NCI-H1417 (cell line): Measurements from ENCODE around the gene USPL1.
"Not testable (repeated sequence)": the region's sequence is repeated elsewhere in the genome, so short reads cannot be mapped to it uniquely, and the experiment has no call there.

Experiments
- DNase-seq, 3 experiments: peaks; one replicate each; lab custom pipeline; 2025; lab: John Stamatoyannopoulos, UW

Gene USPL1

DNA sequence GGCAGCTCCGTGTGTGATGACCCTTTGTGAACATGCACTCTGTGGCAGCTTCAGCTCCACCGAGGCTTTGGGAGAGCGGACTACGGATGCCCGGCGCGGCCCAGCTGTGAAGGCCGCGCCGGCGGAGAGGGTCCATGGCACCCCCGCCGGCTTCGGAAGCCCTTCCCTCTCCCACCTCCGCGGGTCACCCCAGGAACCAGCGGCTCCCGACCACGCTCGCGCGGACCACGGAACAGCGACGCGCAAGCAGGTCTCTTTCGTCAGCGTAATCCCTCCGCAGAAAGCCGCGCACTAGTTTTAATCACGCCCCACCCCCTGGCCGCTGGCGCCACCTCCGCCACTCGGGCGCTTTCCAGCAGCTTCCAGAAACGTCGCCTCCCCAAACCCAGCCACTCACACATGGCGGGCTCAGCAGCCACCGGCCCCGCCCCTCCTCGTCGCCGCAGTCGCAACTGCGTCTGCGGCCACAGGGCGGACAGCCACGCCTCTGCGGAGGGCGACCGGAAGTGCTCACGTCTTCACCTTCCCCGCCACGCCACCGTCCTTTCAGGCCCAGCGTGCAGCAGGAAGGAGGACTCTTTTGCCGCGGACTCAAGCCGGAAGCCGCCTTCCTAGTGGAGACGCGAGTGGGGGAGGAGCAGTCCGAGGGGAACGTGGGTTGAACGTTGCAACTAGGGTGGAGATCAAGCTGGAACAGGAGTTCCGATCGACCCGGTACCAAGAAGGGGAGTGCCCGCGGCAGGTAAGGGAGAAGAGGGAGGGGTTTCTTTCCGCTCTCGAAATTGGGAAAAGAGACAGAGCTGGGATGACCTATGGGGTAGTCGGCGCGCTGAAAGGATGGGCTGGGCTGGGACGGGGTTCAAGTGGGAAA, at the start of gene USPL1:
USPL1 (plus strand) TSS at position 606 of the 871 bp plus-strand sequence. CDS start 3,221 bp downstream, outside the sequence.
- peak; percentile 95 to 97 (median 95) for DNase-seq

DNA sequence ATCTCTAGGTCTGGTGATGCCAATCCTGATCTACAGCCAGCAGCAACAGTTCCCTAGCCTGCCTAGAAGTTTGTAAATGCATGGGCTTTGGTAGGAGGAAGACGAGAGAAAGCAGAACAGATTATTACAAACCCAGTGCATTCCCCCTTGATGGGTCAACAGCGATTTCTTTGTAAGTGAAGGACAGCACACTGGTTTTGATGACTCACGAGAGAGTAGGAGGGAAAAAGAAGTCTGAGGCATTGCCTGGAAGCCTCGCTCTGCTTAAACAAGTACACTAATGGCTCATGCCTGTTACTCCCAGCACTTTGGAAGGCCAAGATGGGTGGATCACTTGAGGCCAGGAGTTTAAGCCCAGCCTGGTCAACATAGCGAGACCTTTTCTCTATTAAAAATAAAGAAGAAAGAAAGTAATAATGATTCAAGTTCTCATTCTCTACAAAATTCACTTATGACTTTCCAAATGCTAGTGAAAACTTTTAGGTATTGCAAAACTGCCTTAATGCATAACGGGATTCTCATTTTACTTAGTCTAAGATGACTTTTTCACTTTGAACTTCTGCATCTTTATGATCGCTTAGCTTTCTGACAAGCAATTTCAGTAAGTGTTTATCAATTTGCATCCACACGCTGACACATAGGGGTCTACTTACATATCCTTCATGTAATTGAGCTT, 47.7 kb upstream of the USPL1 start:
- no peak for DNase-seq

DNA sequence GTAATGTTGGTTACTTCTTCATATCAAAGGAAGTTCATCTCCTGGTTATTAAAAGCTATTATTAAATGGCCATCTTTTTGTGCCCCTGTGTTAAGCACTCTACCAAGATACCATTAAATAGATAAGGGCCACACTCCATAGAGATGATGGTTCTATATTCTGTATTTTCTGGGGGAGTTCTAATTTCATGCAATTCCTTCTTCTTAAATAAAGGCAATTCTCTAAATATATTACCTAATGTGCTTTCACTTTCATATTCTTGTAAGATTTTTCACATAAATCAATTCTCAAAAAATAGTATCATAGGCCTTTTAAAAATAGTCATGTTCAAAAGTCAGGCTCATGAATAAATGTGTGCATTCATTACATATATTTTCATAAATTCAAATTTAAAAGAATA, 47.0 kb upstream of the USPL1 start:
- DNase-seq: no peak

DNA sequence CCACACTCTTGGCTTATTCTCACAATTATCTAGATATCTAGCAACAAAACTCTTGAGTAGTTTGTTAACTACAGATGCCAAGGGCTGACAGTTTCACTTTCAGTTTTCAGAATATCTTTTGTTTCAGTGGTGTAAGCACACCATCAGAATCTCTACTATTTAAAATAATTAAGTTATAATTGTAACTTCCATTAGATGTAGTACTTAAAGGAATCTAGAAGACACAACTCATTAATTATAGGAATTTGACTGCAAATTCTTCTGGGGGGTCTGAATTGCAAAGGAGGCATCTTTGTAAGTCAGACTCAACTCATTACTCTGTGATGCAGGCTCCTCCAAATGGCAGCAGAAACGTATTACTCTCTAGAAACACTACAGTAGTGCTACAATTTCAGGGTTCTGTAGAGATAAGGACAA, 44.9 kb upstream of the USPL1 start:
- DNase-seq: peak in 1 of 3 experiments; percentile 8

DNA sequence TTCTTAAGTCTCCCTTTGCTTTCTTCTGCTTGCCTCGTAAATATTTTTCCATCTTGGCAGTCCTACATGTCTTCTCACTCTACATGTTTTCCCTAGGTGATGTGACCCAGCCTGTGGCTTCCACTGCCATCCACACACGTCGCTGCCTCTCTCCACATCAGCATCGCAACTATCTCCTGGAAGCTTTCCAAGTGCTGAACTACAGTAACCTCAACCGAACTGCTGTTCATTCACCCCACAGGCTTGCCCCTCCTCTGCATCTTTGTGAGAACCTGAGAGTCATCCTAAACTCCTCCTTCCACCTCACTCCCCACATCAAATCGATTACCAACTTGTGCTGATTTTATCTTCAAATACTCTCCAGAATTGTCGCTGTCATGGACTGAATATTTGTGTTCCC, 41.2 kb upstream of the USPL1 start:
- DNase-seq: no peak

DNA sequence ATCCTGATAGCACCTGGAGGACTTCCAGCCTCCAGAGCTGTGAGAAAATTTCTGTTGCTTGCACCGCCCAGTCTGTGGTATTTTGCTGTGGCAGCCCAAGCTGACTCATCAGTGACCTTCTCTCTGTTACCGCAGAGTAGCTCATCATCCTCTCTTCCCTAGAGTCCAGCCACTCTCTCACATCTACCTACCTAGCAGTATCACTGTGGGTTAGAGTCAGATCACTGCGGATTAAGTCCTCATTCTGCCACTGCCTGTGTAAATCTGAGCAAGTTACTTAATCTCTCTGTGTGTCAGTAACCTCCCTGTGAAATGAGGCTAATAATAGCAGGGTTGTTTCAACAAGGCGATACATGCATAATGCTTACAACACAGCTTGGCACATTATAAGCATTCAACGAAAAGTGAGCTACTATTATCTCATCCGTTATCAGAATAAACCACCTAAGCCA, 40.3 kb upstream of the USPL1 start:
- no peak for DNase-seq

DNA sequence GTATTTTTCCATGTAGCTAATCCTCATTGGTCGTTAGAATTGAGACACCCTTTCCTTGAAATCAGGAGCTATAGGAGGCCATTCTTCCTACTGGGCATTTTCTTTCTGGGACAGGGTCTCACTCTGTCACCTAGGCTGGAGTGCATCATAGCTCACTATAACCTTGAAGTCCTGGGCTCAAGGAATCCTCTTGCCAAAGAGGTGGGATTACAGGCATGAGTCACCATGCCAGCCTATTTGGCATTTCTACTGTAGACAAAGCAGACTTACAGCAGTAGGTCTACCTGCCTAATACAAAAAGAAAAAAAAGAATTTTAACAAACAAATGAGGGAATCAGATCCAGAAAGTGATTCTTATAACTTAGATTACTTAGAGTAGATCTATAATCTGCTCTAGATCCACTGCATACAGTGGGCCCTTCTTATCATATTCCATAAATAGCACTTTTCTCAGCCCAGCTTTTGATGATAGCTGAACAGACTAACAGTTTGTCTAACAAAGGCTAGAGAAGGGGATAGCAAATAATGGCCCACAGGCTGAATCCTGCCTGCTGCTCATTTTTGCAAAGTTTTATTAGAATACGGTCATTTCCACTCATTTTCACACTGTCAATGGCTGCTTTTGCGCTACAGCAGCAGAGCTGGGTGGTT, 36.7 kb upstream of the USPL1 start:
- no peak for DNase-seq

DNA sequence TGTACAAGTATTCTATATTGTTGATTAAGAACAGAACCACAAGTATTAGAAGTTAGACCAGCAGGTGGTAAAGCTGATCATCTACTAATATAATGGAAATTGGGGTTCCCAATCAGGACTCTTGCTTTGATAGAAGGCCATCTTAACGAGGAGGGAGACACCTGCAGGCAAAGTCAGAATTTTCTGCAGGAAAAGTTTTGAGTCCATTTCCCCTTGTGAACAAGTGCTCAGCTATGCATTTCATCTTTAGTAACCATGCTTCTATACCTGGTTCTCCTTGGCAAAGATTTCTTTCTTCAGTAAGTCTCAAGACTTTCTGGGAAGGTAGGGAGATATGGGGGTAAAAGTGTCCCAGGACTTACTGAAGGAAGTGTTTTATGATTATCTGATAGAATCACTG, 36.1 kb upstream of the USPL1 start:
- peak in 1 of 3 experiments; percentile 2 for DNase-seq

DNA sequence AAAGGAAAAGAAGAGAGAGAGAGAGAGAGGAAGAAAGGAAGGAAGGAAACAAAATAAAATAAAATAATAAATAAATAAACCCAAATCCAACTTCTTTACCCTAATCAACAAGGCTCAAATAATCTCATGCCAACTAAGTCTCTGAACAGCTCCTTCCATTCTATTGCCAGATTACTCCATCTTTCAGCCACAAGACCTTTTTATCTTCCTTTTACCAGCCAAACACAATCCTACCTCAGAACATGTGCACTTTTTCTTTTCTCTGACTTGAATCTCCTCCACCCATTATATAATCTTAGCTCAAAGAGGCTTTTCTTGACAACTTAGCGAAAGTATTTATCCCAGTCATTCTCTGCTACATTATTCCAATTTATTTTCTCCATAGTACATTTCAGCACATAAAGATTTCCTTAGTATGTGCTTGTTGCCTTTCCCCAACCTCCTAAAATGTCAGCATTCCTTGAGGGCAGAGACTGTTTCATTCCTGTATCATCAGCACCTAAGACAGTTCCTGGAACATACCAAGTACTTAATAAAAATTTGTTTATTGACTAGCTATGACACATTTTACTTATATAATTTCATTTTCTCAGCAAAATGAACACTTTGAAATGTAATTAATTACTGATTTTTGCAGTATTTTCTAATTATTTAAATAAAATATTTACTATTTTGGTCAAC, 33.5 kb upstream of the USPL1 start:
- DNase-seq: no peak

DNA sequence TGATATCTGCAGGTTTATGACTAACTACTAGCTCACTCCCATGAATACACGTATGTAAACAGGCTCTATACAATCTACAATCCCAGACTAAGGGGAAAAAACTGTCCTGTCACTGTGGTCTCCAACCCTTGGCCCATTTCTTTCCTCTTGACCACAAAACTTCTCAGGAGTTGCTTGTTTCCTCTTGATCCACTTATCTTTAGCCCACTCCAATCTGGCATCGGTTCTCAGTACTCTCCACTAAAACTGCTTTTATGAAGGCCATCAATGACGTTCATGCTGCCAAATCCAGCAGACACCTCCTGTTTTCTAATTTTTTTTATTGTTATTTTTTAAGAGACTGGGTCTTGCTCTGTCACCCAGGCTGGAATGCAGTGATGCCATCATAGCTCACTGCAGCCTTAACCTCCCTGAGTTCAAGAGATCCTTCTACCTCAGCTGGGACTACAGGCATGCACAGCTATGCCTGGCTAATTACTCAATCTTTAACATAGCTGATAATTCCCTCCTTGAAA, 31.9 kb upstream of the USPL1 start:
- no peak for DNase-seq

DNA sequence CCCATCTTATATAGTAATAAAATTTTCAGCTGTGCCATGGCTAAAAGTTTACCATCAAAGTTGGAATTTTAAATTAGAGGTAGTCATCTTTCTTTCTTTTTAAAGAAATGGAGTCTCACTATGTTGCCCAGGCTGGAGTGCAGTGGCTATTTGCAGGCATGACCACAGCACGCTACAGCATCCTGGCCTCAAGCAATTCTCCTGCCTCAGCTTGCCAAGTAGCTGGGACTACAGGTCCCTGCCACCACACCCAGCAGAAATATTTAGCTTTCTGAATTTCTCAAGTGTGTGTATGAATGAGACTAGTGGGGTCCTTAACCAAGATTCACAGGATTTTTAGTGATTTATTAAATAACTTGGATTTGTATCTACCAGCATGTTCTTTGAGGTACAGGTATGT, 30.5 kb upstream of the USPL1 start:
- no peak for DNase-seq

DNA sequence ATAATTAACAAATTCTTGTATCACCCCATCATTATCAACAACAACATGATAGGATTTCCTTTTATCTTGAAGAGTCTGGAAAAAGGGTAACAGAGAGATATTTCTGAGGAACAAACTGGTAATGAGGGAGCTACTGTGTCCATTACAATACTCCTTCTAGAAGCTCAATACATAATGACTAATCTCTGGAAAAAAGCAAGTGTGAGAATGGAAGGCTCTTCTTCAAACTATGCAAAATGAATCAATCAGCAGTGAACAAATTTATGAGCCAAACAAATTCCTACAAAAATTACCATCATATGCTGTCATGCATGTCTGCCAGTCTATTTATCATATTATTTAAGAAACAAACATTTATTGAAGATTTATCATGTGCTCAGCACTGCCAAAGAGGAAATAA, 30.0 kb upstream of the USPL1 start:
- DNase-seq: no peak

DNA sequence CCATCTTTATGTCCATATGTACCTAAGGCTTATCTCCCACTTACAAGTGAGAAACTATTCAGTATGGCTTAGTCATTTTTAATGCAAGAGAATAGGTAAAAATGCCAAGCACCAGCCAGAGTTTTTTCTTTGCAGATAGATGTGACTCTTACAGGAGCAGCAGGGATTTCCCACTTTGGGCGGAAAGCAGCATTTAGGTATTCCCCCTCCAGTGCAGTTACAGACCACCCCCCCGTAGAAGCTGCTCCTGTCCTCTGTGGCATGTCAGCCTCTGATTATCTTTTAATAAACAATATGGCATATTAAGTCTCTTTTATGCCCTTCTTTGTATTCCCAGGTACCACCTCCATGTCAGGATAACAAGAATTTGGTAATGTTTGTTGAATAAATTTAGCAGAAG, 24.7 kb upstream of the USPL1 start:
- no peak for DNase-seq

DNA sequence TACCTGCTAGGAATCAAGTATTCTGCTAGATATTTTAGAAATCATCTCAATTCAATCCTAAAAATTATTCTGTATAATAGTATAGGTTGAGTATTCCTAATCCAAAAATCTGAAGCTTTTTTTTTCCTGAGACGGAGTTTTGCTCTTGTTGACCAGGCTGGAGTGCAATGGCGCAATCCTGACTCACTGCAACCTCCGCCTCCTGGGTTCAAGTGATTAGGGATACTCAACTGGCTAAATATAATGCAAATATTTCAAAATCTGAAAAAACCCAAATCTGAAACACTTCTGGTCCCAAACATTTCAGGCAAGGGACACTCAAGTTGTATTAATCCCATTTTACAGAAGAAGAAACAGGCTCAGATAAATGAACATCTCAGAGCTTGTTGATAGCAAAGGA, 17.2 kb upstream of the USPL1 start:
- DNase-seq: no peak

DNA sequence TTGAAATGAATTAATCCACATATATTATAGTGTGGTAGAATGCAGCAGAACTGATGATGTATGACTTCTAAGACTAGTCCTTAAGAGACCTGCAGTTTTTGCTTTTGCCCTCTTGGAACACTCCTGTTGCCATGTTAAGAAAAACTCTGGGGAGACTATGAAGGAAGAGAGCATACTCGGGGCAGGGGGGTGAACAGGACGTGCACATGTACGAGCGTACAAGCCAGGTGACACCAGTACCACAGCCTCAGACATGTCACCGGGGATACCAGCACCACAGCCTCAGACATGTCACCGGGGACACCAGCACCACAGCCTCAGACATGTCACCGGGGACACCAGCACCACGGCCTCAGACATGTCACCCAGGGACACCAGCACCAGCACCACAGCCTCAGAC, 15.9 kb upstream of the USPL1 start:
- no peak for DNase-seq

DNA sequence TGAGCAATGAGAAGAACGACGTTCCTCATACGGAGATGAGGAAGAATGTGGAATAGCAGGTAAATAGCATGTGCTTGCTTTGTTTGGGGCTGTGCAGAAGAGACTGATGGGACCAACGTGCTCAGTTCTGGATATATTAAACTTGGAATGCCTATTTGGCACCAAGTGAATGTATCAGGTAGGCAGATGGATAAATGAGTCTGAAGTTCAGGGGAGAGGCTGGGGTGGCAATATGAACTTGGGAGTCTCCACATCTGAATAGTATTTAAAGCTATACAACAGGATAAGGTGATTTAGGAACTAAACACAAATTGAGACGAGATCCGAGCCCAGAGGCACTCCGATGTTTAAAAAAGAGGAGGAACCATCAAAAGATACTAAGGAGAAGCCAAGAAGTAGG, 12.7 kb upstream of the USPL1 start:
- DNase-seq: no peak

DNA sequence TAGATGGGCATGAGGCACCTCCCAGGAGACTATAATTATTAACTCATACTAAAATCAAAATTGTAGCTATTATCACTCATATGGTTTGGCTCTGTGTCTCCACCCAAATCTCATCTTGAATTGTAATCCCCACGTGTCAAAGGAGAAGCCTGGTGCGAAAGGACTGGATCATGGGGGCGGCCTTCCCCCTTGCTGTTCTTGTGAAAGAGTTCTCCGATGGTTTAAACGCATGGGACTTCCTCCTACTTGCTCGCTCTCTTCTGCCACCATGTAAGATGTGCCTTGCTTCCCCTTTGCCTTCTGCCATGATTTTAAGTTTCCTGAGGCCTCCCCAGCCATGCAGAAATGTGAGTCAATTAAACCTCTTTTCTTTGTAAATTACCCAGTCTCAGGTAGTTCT, 10.5 kb upstream of the USPL1 start:
- not testable (repeated sequence) for DNase-seq

DNA sequence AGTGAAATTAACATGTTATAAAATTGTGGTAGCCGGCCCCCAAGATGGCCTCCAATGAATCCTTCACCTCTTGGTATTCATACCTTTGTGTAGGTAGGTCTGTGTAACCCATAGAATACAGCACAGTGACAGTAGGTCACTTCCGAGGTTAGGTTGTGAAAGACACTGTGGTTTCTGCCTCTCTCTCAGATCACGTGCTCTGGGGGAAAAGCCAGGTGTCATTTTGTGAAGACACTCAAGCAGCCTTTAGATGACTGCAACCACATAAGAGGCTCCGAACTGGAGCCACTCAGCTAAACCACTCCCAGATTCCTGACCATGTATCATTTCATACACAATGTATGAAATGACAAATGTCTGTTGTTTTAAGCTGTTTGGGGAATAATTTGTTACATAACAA, 9.8 kb upstream of the USPL1 start:
- DNase-seq: peak in 1 of 3 experiments; percentile 89

DNA sequence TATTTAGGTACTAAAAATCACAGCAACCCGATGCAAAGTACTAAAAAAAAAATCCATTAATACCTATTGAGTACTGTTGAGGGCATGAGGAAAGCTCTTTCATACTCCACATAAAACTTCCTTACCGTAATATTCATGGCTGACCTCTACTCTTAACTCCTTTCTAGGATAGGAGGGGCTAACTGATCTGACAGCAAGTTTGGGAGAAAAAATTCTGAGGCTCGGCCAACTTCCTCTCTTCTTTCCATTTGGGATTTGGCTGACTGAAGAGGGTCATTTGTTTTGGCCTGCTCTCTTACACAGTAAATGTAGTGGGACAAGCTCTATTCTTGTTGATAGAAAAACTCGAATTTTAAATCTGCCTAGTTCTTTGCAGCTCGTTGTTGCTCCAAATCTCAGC, 9.4 kb upstream of the USPL1 start:
- DNase-seq: peak in 1 of 3 experiments; percentile 50

DNA sequence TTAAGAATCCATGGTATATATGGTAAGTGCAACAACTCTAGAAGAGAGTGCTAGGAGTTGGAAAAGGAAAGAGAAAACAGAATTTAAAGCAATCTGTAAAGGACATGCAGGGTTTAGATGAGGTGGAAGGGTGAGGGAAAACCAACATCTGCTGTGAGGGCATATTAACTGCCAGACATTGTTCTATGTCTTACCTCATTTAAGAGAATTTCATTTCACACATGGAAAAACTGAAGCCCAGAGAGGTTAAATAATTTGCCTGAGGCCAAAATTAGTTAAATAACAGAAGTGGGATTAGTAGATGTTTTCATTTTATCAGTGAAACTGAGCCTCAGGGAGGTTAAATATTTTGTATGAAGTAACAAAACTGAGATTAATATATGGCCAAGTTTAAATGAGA, 7.4 kb upstream of the USPL1 start:
- DNase-seq: peak in 1 of 3 experiments; percentile 4

DNA sequence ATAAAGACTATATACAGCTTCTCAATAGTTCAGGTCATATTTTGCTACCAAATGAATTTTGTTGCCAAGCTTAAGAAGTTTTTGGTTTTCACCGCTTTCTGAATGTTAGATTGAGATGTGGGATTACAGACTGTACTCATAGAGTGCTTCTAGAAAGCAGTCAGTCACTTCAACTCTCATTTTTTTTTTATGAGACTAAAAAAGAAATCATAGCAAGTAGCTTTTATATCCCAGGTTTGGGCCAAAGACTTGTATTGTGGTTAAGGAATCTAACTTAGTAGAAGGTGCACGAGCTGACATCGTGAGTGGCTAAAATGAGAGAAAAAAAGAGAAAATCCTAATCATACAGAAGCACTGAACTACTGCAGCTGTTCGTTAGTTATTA, 2.2 kb upstream of the USPL1 start:
- peak in 2 of 3 experiments; percentile 4 to 40 for DNase-seq
